HG03432 (cell line): Measurements from ENCODE around the gene TRMT2B.
"Not testable (repeated sequence)": the region's sequence is repeated elsewhere in the genome, so short reads cannot be mapped to it uniquely, and the experiment has no call there.

Source experiments
- ATAC-seq: cut with Tn5 transposase; IDR thresholded peaks from one replicate; pipeline ENCODE4 v1.9.1; 2021; ENCODE audit warnings: mild to moderate bottlenecking, moderate library complexity; ENCODE audit not compliant: unreplicated experiment

TRMT2B gene, protein sequence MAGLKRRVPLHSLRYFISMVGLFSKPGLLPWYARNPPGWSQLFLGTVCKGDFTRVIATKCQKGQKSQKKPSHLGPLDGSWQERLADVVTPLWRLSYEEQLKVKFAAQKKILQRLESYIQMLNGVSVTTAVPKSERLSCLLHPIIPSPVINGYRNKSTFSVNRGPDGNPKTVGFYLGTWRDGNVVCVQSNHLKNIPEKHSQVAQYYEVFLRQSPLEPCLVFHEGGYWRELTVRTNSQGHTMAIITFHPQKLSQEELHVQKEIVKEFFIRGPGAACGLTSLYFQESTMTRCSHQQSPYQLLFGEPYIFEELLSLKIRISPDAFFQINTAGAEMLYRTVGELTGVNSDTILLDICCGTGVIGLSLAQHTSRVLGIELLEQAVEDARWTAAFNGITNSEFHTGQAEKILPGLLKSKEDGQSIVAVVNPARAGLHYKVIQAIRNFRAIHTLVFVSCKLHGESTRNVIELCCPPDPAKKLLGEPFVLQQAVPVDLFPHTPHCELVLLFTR

DNA sequence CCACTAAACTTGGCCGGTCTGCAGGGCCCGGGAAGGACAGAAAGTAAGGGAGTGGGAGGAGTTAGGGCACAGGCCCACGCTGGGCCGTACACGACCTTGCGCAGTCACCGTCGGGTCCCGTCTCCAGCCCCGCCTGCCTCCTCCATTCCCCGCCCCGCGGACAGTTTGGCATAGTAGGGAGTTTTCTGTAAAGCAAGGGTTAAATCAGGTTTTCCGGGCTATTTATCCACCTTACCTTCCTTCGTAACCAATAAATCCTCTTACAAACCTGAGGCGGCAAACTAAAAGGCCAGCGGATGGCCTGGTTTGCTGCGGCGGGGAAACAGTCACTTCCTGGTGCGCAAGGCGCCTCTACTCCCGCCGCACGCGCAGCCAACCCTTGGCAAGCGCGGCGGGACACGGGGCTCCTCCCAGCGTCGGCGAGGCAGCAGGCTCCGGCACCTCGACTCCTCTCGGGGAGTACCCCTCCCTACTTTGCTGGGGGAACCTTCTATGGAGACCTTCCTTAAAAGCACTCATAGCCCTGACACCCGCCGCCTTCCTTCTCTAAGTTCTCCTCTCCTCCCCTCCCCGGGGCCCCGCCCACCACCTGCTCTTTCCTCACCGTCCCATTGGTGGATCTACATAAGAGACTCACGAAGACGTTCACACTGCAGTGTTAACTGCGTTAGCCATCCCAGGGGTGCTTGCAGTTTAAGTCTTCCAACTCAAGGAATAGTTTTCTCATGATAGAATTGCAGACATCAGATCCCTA lies at the start of gene TRMT2B:
TRMT2B (minus strand) TSS at position 563 of the 754 bp plus-strand sequence. CDS start 9,822 bp downstream, outside the sequence.
- peak; percentile 97 for ATAC-seq

GRCh38 chrX:101097546-101098453 lies 45.9 kb upstream of the TRMT2B start, which contains the start of gene CENPI:
Gene CENPI, plus strand, starts transcription at chrX:101098204. Its CDS starts 2,867 bp downstream, at chrX:101101071.
- ATAC-seq = peak; percentile 100

- no peak for ATAC-seq
Measured at GRCh38 chrX:101091817-101092216, 39.9 kb upstream of the TRMT2B start.

DNA sequence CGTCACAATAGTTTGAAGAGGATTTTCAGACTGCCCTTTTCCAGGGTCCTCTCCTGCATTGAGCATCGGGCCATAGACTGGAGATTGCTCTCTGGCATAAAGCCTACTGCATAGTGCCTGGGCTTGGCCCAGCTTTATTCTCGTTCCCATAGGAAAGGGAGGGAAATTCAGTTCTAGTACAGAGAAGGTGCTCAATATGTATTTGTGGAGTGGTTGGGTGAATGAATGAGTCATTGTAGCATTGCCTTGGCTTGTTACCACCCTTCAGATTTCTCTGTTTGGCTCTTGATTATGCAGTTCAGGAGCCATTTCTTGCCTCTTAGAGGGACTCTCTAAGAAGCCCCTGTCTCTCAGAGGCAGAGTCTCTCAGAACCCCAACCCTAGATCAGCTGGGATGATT lies 29.3 kb upstream of the TRMT2B start:
- ATAC-seq = no peak

- no peak for ATAC-seq
Measured at GRCh38 chrX:101080326-101081124, 28.6 kb upstream of the TRMT2B start.

DNA sequence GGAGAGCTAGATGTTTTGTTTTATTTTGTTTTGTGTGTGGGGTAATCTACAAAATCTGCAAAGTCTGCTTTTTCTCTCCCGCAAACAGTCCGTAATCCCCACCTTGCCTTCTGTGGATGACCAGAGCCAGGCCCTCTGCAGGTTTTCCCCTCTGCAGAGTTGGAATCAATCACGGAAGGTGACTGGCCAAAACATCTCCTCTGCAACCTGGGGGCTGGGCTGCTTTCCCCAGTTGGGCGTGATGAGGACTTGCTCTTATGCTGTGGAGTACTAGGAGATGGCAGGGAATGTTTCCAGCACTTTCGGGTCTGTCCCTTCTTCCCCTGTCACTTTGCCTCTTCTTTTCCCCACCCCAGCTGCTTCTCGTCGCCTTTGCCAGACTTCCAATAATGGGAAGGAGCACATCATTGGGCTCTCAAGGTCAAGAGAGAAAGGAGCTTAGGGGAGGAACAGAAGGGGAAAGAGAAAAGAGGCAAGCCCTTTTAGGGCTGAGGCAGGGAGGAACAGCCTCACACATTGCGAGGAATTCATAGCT lies 27.9 kb upstream of the TRMT2B start:
- ATAC-seq = no peak

- ATAC-seq = no peak
Measured at GRCh38 chrX:101078716-101079598, 27.0 kb upstream of the TRMT2B start, which contains the start of gene TMEM35A. Gene TMEM35A, plus strand, starts transcription at chrX:101078879. Its CDS starts 124 bp downstream, at chrX:101079003.

GRCh38 chrX:101071582-101071981 lies 19.7 kb upstream of the TRMT2B start:
- no peak for ATAC-seq

- no peak for ATAC-seq
Measured at GRCh38 chrX:101062176-101062575, 10.3 kb upstream of the TRMT2B start.

GRCh38 chrX:101057093-101057714 lies 5.3 kb upstream of the TRMT2B start:
- ATAC-seq = peak; percentile 97

DNA sequence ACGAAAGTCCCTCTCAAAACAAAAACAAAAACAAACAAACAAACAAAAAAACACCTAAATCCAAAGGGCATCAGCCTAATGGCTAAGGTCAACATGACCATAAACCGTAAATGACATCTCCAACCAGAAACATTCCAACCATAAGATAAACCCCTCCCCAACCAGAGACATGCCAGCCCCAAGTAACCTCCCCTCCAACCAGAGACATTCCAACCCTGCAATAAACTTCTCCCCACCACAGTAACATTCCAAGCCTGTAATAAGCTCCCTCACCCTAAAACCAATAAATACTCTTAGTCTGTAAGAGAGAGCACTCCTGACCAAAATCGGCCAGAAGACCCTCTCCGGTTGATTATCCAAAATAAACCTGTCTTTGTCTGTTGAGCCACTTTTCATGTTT lies 4.6 kb upstream of the TRMT2B start:
- ATAC-seq = not testable (repeated sequence)

- ATAC-seq = peak; percentile 8
Measured at GRCh38 chrX:101051153-101051548, 760 bp downstream of the TRMT2B start.

- no peak for ATAC-seq
Measured at GRCh38 chrX:101040197-101040596, 11.7 kb downstream of the TRMT2B start.

DNA sequence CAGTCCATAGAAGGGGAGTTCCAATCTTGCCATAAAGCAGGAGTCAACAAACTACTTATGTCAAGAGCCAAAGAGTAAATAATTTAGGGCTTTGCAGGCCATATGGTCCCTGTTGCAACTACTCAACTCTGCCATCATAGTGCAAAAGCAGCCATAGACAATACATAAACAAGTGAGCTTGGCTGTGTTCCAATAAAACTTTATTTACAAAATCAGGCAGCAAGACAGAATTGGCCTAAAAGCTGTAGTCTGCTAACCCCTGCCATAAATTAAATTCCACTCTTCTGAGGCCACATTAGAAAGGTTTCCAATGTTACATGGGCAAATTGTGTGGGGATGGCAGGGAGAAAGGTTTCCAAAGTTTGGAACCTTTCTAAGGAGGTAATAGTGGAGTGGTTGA lies 14.7 kb downstream of the TRMT2B start:
- no peak for ATAC-seq

- no peak for ATAC-seq
Measured at GRCh38 chrX:101029665-101030064, 22.2 kb downstream of the TRMT2B start.

GRCh38 chrX:101028562-101028961 lies 23.3 kb downstream of the TRMT2B start:
- no peak for ATAC-seq

- no peak for ATAC-seq
Measured at GRCh38 chrX:101025126-101025525, 26.8 kb downstream of the TRMT2B start.

DNA sequence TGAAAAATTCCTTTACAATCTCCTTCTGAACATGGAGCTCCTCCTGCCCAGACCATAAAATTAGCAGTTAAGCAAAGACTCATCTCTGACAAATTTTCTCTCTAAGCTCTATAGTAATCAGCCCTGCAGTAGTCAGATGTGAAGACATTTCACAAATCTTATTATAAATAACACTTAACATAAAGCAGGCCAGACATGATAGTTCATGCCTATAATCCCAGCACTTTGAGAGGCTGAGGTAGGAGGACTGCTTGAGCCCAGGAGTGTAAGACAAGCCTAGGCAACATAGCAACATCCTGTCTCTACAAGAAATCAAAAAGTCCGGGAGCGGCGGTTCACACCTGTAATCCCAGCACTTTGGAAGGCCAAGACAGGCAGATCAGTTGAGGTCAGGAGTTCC lies 29.9 kb downstream of the TRMT2B start:
- ATAC-seq = no peak
